ENCODE measurements around the gene CDHR3. TPM values are rescaled to one million over a fixed set of nuclear protein-coding genes. Genes with fewer than 3 reads are reported as not detected.

Gene CDHR3
- total RNA-seq, 1 donor from 2014 or later, result 0.60 TPM

DNA sequence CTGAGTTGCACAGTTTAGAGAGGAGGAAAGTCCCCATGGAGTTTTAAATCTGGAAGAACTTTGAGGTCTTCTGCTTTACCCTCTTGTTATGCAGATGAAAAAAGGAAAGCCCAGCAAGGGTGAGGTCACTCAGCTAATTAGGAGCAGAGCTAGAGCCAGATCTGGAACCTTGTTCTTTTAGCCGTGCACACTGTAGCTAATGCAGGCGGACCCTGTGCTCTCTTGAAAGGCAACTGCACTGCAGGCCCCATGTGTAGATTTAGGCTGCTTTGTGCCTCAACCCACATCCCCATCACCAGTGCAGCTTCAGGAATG is 85.6 kb downstream of the CDHR3 start:
- no peak for DNase-seq (ENCODE audit: low read depth in 2 of 2)

DNA sequence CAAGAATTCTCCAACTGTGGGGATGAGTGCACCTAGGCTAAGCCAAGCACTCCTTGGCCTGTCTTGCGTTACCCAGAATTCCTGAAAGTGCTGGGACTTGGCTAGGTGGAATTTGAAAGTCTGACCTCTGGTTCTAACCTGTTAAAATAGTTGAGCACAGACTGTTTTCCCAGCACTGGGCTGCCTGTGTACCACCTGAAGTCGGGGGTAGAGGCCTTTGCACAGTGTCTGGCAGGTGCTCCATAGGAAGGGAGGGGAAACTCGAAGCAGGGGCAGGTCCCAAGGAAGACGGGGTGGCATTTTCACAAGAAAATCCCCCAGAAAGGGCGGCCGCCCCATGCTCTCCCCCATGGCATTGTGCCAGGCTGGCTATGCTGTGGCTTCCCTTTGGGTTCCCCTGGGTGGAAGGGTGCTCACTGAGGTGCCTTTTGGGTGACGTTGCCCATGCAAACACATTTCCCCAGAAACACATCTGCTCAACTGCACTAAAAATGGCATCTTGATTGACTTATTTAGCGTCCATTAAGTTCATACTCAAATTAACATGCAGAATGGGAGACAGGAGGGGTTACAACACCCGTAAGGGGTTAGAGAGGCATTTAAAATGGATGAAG is 86.2 kb downstream of the CDHR3 start:
- DNase-seq (ENCODE audit: low read depth in 2 of 2), result no peak

DNA sequence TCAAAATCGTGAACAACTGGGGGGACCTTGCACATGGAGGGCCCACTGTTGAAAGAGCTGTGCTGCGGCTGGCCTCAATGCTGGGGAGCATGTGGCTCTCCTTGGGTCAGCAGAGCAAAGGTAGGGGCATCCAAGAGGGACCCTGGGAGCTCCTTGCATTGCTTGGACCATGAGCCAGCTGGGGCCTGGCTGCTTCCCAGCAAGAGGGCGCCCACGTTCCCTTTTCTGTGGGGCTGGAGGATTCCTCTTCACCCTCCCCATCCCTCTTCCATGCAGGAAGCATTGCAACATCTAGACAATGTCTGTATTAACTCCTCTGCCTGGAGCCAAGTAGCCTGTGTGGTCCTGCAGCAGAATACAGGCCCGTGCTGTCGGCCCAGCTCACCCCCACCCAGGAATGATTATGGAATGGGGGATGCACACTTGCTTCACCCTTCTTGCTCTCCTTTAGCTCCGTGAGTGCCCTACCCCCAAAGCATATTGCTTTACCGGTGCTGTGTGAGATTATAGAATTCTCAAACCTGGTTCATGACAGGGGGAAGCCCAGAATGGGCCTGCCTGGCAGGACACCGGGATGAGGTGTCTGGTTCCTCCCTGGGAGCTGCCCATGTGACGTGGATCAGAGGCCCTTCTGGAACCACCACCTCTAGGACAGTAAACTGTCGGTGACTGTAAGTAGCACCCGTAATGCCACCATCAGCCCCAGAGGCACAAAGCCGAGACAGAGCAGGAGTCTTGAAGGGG is 87.1 kb downstream of the CDHR3 start:
- peak; percentile 46 to 55 for DNase-seq (ENCODE audit: low read depth in 2 of 2)

DNA sequence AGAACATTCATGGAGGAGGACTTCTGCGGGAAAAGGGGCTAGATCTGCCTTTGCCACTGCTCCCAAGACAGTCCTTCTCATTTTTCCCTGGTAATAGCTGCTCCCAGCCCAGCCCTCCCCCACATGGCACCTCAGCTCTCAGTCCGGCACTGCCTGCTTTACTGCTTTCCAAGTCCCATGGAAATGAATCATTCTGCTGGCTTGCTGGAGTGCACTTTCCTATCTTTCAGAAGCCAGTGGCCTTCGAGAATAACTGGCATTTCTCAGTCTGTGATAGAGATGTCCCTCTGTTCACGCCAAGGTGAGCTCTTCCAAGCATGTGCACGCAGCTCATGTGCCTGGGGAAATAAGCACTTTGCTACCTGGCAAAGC is 87.7 kb downstream of the CDHR3 start:
- DNase-seq (ENCODE audit: low read depth in 2 of 2), result peak; percentile 49 to 64

DNA sequence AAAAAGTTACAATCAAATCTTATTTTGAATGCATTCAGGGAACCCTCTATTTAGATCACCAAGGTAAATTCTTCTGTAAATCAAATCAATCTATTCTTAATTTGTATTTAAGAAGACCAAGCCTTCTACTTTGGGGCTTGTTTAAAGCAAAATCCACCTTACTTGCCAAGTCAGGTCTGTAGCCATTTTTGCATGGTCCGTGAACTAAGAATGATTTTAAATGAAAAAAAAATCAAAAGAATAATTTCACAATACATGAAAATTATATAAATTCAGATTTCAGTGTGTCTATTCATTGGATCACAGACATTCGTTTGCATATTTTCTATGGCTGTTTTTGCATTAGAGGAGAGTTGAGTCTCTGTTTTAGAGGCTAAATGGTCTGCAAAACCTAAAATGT is 89.6 kb downstream of the CDHR3 start:
- DNase-seq (ENCODE audit: low read depth in 2 of 2), result no peak

DNA sequence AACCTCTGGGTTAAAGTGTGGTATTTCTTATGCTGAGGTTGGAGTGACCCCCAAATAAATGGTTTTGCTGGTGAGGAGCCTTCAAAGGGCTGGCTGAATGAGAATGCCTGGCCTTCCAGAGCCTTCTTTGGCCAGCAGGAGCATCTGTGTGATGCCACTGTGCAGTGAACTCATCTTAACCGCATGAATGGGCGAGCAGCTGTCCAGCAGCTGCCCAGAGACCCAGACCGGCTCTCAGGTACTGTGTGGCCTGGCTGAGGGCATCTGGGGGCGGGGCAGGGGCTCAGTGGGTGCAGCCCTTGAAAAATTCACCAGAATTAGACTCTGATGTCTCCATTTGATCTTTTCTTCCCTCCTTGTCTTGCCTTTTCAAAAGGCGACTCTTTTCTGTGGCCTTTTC is 90.0 kb downstream of the CDHR3 start:
- no peak for DNase-seq (ENCODE audit: low read depth in 2 of 2)

DNA sequence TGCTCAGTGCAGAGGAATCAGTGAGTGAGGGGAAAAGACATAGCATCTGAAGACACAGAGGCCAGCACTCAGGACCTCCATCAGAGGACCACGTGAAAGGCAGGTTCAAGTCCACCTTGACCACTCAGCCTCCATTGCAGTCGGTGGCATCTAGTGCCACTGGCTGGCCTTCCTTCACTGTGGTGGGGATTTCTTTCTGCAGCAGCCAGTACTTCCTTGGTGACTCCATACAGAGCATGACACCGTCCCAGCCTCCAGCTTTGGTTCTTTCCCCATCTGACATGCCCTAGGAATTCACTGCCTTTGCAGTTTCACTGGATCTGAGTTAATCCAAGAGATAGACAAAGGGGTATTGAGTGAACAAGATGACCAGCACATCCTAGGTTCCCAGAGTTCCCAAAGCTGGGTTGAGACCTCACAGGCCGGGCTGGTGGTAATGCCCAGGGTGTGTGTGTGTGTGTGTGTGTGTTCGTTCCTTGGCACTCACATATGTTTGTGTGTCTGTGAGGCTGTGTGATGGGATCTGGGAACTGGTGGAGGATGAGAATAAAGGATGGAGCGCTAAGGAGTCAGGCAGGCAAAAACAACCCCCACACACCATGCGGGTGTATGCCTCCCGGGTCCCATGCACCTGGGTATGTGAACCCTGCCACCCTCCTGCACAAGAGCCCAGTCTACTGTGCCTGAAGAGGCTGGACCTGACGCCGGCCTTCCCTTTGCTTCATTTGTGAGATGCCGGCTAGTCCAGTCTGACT is 91.3 kb downstream of the CDHR3 start:
- DNase-seq (ENCODE audit: low read depth in 2 of 2), result no peak

DNA sequence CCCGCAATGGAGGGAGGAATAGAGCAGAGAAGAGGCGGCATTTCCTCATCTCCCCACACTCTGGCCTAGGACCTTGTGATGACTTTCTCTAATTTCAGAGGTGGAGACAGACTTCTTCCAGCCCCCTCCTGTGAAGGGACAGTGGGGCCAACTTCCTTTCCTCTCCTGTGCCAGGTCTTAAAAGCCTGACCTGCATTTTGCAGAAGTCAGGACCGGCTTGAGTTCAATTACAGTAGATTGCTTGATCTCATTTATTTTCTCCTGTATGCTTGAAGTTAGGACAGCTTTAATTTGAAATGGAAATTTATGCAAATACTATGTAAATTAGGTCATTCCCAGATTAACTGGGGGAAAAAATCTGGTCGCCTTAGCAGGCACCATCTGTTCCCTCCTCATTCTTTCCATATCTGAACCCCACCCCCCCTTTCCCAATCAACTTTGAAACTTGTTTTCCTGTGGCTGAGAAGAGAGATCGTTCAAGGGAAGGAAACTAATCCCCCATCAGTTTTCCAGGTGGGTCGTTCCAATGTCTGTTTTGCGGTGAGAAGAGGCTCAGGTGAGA is 92.0 kb downstream of the CDHR3 start:
- no peak for DNase-seq (ENCODE audit: low read depth in 2 of 2)

DNA sequence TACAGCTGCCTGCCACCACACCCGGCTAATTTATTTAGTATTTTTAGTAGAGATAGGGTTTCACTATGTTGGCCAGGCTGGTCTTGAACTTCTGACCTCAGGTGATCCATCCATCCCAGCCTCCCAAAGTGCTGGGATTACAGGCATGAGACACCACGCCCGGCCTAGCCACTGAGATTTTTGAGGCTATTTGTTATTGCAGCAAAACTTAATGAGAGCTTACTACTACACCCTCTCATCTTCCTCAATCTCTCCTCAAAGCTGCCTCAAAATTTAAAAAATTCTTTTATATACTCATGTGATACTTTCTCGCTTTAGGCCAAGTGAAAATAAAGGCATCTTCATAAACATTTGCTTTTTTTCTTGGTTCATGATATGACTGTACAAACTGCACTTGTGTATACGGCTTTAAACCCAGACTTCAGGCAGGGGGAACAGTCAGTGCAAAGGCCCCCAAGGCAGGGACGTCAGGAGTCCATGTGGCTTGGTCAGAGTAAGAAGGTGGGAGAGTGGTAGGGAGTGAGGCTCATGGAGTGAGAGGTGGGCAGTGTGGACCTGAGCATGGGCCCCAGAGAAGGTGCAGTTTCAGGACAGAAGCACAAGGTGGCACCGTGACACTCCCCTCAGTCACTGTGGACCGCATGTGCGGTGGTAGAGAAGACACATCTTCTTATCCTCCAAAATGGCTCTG is 93.6 kb downstream of the CDHR3 start:
- DNase-seq (ENCODE audit: low read depth in 2 of 2), result peak; percentile 79 to 89

DNA sequence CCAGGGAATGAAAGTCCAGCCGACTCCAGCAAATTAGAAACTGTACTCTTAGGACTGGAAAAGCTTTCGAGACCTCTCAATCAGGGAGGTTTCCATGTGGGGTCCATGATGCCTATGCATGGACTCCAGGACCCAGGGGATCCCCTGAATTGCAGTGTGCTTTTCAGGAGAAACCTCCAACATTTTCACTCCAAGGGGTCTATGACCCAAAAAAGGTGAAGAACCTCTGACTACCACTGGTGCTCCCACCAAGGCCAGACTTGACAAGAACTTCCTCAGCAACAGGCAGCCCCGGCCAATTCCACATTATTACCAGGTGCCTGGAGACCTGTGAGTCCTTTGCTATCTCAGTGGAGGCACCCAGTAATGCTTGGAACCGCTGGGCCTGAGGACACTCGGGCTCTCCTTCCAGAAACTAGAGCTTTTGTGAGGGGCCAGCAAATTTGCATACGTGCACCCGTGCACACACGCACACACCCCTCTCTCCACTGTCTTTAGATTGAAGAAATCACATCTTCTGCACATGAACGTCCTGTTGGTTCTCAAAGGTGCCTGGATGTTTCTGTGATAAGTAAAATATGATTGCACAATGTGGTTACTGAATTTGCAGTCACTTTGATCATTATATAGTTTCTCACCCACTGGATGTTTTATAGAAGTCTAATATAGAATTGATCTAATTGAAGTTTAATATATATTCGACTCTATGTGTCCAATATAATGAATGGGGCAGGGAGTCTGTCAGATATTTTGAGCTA is 94.3 kb downstream of the CDHR3 start:
- no peak for DNase-seq (ENCODE audit: low read depth in 2 of 2)

DNA sequence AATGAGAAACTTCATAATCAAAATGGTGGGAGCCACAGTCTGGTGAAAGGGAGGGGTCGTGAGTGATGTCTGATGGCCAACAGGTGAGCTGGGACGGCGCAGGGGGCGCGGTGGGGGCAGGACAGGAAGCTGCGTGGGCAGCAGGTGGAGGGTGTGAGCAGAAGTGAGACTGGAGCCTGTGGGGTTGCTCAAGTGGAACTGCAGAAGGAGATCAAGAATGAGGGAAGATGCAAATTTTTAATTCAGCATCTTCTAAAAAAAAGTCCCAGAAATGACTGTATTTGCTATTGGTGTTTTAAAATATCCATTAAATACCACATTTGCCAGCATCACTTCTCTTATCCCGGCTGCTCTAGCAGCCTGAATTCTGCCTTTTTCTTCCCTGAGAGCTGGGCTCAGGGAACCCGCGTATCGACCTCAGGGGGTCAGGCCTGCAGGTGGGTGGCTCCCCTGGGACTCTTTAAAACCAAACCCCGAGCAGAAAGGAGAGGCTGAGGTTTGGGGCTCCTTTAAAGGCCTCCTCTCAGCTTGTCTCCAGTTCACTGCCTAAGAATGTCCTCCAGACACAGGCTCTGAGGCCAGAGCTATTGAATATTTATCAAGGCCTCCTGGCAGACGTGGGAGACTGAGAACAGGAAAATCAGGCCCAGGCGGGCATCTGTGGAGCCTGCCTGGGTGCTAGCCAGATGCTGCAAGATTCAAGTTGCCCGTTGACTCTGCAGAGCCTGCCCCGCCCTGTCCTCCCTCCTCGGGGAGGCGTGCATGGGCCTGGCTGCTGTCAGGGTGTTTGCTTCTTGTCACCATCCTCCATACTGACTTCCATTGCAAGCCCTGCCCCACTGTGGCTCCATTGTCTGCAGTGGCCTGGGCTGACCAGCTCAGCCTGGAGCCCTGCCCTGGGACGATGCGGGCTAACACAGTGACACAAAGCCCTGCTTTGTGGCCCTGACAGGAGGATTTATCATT is 95.2 kb downstream of the CDHR3 start:
- DNase-seq (ENCODE audit: low read depth in 2 of 2), result no peak

DNA sequence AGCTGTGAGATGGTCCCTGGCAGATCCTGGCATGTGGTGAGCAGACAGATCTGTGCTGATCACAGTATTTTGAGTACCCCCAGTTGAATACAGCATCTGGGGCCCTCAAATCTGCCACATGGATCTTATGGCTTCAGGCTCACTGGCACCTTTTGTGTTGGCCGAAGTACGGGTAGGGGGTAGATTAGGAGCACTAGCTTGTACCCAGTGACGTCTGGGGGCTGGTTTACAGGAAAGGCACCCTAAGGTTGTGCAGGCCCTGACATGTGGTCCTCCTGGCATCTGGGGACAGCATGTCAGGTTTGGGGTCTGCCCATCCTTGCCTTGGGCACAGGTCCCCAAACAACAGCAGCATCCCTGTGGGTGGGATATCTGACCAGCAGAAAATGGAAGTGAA is 95.9 kb downstream of the CDHR3 start:
- DNase-seq (ENCODE audit: low read depth in 2 of 2), result no peak

DNA sequence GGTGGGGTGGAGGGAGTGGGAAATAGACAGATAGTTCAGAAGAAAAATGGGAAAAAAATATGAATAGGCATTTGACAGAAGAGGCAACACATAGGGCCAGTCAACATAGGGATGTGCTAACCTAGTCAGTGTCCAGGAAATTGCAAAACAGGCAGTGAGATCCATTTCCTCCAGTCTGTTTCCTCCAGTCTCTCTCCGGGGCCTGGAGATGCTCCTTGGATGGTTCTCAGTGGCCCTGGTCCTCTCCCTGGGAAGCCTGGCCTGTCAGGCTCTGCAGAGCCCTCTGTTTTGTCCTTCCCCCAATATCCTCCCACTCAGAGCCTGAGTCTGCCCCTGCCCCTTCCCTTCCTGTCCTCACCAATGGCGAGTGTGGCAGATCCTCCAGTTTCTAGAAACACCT is 96.5 kb downstream of the CDHR3 start:
- DNase-seq (ENCODE audit: low read depth in 2 of 2), result peak in 1 of 2 donors; percentile 54

DNA sequence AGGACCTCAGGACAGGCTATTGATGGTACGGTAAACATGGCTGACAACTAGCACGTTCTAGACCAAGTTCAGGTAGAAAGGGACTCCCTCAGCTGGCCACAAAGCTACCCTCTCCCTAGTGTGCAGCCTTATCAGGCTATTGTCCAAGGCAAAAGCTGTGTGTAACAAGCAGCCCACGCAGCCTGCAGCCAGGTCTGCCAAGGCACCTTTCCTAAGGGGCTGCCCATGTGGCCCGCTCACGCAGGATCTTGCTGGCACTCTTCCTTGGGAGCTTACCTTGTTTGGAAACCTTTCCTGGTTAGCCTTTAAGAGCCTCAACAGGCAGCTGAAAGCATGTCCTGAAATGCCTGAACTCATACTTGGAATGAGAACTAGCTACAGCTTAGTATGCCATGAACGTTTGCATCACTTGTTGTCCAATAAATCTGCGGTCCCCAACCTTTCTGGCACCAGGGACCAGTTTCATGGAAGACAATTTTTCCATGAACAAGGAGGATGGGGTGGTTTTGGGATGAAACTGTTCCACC is 97.4 kb downstream of the CDHR3 start:
- no peak for DNase-seq (ENCODE audit: low read depth in 2 of 2)

DNA sequence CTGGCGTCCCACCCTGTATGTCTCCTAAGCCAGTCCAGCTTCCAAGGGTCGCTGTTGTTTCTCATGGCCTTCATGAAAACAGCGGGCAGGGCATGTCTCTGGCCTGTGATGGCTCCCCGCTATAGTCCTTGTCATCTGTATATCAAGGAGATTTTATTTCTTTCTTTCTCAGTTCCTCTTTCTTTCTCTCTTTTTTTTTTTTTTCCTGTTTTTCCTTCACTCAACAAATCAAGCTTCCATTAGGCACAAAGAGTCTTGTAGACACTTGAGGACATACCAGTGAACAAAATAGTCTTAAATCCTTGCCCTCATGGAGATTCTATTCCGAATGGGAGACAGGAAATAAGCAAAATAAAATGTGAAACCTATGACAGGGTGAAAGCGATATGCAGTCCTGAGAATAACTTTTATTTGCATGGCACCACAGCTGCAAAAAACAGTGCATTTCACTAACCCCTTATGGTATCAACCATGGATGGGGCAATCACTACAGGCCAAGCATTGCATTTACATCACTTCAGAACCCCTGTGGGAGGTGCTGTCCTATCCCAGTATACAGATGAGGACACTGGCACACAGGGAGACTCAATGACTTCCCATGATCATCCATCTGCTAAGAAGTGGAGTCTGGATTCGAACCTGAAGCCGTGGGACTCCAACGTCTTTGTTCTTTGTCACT is 98.4 kb downstream of the CDHR3 start:
- no peak for DNase-seq (ENCODE audit: low read depth in 2 of 2)

DNA sequence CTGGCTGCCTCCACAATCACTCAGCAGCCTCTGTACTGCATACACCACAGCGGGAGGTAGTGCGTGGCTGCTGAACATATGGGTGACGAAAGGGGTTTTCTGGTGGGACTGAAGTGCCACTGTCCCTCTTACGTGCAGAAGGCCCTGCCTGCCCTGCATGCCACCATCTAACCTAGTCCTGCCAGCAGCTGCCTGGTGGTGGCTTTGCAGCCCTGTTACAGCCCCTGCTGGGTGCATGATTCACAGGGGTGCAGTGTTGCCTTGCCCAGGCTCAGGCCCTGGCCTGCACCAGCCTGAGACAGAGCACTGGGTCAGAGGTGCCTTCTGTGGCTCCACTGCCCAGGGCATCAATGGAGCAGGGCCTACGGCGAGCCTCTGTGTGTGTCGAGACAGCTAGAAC is 98.9 kb downstream of the CDHR3 start:
- no peak for DNase-seq (ENCODE audit: low read depth in 2 of 2)

DNA sequence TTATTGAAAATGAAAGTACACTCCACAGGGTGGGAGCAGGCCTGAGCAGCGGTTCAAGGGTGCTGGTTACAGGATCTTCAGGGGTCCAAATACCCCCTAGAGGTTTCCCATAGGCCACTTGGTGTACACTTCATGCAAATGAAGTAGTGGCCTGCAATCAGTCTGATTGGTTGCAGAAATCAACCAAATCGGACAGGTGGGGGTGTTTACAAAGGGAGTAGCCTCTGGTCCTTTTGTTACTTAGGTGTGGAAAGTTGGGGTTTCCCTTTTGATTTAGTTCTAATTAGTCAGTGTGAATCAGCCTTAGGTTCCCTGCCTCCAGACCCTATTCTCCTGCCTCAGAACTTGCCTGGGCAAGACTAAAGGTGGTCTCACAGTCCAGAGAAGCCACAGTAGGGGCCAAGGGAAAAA is 99.5 kb downstream of the CDHR3 start:
- DNase-seq (ENCODE audit: low read depth in 2 of 2), result no peak

DNA sequence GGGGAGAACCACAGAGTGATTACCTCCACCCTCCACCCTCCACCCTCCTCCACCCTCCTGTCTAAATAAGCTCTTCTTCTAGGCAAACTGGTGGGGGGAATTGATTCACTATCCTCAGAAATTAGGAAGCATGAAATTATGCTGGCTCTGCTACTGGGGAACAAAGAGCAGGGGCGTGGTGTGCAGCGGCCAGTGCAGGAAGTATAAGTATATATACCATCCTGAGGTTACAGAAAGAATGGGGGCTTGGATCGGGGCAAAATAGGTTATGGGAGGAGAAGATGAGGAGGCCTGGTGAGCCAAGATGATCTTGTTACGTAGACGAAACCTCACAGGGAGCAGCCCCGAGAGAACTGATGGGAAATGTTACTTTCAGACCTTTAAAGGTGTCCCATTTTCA is 100.0 kb downstream of the CDHR3 start:
- no peak for DNase-seq (ENCODE audit: low read depth in 2 of 2)

DNA sequence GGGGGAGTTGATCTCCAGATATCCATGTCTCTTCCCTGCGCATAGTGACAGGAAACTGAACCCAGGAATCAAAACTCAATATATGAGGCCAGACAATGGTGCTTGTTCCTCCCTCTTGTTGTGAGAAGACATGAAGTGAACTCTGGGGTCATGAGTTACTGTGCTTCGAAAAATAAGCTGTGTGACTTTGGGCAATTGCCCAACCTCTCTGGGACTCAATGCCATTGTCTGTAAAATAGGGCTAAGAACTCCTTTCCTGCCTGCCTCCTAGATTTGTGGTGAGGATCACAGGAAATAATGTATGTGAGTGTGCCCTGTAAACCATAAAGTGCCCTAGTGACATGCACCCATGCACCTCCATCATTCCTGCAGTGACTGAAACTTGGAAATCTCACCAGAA is 100.6 kb downstream of the CDHR3 start:
- DNase-seq (ENCODE audit: low read depth in 2 of 2), result no peak
